ENCODE measurements around the gene UFL1.

Gene UFL1

DNA sequence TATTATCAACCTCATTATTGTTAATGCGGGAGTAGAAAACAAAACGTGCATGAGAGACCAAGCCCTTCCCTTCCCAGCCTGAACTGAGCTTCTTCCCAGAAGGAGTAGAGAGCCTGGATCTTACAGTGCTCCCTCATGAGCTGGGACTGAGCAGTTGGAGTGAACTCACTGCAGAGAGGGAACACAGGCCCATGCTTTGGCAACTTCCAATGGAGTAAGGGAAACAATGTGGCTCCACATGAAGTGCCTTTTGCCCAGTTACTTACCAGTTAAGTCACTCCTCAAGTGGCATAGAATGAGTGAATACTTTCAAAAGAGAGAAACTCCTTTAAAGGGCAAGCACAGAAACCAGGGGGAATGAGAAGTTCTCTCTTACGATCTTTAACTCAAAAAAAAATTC is 53.8 kb downstream of the UFL1 start:
- no peak for DNase-seq (ENCODE audit: low read depth)

DNA sequence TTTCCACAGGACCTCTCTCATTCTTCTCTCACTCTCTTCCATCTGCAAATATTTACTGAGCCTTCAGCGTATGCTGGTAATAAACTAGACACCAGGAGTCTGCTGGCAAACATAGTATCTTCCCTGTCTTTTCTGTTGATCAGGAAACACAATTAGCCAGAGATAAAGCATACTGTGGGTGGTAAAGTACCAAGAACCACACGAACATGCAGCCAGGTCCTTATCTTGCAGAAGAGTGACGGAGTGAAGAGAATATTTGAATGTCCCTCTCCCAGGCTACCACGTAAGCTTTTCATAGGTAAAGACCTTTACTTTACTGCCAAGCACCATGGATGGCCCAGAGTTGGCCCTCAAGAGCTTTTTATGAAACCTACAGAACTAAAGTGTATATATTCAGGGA is 54.6 kb downstream of the UFL1 start:
- no peak for DNase-seq (ENCODE audit: low read depth)

DNA sequence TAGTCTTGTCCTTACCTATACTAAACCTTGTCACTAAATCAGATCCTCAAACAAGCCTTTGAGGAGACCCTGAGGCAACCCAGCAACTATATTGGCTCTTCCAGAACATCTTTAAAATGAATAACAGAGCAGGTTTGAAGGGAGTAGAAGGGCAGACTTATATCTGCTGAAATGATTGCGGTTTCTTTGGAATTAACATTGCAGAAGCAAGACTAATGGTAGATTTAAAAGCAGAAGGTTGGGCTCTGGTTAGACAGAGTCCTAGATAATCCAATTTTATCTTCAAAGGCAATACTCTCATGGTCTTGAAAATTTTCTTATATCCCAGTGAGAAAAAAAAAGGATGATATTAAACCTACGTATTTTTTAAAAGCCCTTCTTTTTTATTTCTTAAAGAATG is 60.4 kb downstream of the UFL1 start:
- no peak for DNase-seq (ENCODE audit: low read depth)

DNA sequence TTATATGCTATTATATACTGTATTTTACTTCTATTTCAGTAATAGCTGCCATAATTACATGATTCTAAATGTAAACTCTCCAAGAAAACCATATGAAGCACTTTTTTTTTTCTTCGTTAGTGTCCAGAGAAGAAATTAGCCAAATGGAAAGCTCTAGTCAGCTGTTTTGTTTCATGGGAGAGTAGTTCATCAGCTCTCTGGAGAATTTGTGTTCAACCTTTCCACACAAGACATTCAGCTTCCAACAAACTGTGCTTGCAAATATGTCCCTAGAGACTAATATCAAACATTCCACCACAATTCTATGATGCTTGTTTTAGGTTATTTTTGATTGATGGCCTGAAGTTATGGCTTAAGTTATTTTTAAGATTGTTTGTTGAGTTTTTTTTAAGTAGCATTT is 60.8 kb downstream of the UFL1 start:
- DNase-seq (ENCODE audit: low read depth) = no peak

DNA sequence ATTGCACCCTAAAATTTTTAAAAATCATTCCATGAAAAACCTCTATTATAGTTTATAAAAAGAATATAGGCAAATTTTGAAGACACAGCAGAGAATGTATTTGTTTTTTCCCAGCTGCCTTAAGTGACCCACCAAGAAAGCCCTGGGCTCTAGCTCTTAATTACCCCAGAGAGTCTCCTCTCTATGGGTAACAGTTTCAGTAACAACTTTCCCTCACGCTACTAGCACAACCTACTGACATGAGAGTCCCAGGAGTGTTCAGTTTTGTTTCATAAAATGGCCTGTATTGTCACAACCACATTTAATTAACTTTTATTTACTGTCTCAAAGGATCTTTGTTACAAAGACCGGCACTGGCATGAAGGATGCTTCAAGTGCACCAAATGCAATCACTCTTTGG is 82.8 kb downstream of the UFL1 start:
- no peak for DNase-seq (ENCODE audit: low read depth)

All from stimulated activated CD8-positive, alpha-beta memory T cell treated with anti-CD3 and anti-CD28 coated beads, Interleukin-12 subunit alpha, Interleukin-12 subunit beta, amount 100 ng/mL, for 4 hours (primary cell).